Adipose tissue (tissue), 3 donors: ENCODE measurements around the gene LENEP. TPM values are rescaled to one million over a fixed set of nuclear protein-coding genes. Genes with fewer than 3 reads are reported as not detected.
"Not testable (repeated sequence)": the region's sequence is repeated elsewhere in the genome, so short reads cannot be mapped to it uniquely, and the experiment has no call there.

Source experiments
- H3K27ac ChIP-seq: one replicate; pipeline ENCODE4 v1.5.1; 2013; ENCODE audit warnings: low read depth, low read length
- WGBS, 3 donors: extraction: QIAGEN DNeasy Blood & Tissue Kit; methylation state at CpG; one replicate each; pipeline ENCODE4 v1.1.7; 2013; 5-methylcytosine and 5-hydroxymethylcytosine counted together
- polyA plus RNA-seq, 3 donors: library from polyadenylated mRNA; stranded (reverse); fragments of 200-250 nt; gene quantifications; one replicate each; pipeline ENCODE4 v1.2.3, GENCODE V29; 2013
- donor health status: healthy with polysubstance abuse.
- donor health status: Bipolar disorder and iron deficiency.
- donor health status: healthy.

LENEP gene
- polyA plus RNA-seq, 3 donors: not detected

DNA sequence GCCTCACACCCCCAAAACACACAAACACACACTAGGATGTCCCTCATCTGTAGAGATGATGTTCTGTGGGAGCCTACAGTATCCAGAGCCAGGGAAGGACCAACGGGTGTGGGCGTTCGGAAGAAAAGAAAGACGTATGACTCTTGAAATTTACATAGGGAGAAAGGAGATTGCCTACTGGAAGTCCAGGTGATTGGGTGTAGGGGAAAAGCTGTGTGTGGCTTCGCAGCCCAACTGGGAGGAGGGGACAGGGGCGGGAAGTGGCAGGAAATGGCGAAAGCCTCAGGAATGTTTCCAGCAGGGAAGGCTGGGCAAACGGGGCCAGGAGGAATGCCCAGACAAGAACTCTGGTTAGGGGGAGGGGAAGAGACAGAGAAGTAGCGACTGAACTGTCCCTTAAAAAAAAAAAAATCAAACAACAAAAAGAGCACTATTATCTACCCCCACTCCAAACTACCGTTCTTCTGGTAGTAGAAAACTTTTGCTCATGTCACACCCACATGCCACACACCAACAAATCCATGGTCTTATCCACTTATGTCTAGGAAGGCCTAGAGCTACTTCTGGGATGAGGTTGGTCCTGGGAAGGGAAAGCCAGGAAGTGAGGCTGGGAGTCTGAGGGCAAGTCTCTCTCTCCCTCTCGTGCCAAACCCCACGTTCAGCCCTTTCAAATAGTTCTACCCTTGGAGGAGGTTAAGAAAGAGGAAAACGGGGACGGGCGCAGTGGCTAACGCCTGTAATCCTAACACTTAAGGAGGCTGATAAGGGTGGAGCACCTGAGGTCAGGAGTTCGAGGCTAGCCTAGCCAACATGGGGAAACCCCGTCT lies 20.7 kb upstream of the LENEP start:
- WGBS, 3 donors: 16 to 37% (median 27%) methylated on average over 18 of the region's 18 CpGs
- peak overlapping the region; percentile 64 for H3K27ac ChIP-seq

DNA sequence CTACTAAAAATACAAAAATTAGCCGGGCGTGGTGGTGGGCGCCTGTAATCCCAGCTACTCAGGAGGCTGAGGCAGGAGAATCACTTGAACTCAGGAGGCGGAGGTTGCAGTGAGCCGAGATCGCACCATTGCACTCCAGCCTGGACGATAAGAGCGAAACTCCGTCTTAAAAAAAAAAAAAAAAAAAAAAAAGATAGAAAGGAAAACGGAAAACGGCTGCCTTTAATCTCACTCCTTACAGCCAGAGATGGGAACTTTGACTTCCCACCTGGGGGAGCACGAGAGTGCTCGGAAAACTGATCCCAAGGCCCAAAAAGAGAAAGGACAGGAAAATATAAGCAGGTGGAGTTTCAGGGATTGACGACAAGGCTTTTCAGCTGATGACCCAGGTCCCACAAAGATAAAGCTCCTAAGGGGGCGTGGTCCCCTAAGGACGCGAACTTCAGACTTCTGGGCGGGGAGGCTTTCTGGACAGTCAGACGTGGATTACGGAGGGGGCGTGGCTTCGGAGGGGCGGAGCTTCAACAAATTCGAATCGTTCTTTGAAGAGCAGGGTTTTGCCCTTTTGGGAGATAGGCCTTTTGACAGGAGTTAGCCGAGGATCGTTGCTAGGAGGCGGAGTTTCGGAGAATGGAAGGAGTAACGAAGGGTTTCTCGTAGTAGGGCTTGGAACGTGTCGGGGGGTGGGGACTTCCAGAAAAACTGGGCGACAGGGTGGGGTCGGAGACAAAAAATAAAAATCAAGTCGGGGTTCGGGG lies 19.9 kb upstream of the LENEP start:
- WGBS, 3 donors: 3 to 6% (median 4%) methylated on average over 35 to 37 of the region's 37 CpGs
- H3K27ac ChIP-seq: peak overlapping the region; percentile 80

DNA sequence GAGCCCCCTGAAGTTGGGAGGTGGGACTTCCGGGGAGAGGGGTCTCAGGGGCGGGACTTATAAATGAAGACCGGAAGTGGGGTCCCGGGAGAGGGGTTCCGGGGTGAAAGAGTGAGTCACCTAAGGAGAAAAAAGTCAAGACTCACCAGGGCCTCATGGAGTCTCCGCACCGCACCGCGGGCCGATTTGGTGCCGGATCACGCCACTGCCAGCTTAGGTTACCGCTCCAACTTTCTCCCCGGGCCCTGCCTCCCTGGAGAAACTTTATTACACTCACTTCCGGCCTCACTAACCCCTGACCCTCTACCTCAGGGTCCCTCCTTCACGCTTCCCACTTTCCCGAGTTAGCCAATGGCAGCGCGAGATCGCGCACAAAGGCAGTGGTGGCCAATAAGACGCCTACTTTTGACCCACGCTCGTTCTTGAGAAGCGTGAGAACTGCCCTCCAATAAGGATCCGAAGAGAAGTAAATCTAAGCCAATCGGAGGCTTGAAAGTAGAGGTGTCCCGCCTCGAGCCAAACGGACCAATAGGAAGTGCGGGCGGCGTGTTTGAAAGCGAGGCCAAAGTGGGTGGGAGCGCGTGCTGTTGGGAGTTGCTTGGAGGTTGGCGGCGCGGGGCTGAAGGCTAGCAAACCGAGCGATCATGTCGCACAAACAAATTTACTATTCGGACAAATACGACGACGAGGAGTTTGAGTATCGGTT lies 19.1 kb upstream of the LENEP start, which contains the start of gene CKS1B:
CKS1B (plus strand) TSS at position 580 of the 706 bp plus-strand sequence; CDS start at position 645, 65 bp downstream.
- H3K27ac ChIP-seq: peak within 1 kb of the TSS; percentile 80
- WGBS, 3 donors: 0 to 1% (median 1%) methylated on average over 47 of the region's 47 CpGs

DNA sequence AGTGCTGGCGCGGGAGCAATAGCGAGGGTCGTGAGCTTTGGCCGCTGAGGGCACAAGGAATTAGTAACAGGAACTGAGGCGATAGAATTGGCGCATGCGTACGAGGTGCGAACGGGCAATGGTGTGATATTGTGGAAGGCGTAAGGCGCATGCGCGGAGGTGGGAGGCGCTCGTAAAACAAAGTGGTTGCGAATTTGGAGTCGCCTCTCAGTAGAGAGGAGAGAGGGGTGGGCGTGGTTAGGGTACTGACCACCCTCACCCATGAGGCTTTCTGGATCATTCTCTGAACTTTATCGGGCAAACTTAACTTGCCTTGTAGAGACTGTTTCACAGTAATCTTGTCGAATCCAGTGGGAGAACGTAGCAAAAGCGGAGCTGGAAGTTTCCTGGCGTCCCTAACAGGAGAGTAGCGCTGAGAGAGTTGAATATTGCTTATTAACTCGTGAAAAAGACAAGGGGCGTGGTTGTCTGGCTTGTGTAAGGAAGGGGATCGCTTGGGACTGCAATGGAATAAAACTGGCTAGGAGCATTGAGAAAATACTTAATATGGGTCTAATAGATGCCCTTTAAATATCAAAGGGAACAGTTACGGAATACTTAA lies 18.5 kb upstream of the LENEP start:
- 0% methylated on average over 30 of the region's 30 CpGs for WGBS, 3 donors
- H3K27ac ChIP-seq: peak overlapping the region; percentile 77

DNA sequence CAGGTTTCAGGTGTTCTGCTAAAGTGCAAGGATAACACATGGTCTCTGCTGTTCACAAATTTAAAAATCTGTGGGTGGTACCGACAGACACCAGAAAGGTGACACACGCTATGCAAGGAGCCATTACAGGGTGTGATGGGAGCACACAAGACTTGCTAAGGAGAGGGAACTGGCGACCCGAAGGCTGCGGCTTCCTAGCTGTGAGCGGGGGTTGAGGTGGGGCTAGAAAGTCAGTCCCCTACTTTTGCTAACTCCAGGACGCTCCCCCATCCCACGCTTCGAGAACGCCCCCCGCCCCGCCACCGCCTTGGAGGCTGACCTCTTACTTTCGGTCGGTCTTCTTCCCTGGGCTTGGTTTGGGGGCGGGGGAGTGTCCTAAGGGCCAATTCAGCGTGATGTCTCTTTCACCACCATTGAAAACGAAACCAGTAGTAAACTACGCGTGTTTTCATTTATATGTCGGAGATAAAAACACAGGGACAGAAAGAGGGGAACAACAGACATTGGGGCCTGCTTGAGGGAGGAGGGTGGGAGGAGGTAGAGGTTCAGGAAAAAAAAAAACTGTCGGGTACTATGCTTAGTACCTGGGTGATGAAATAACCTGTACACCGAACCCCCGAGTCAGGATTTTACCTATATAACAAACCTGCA lies 17.9 kb upstream of the LENEP start:
- H3K27ac ChIP-seq: peak overlapping the region; percentile 77
- 0 to 1% (median 0%) methylated on average over 24 of the region's 24 CpGs for WGBS, 3 donors

DNA sequence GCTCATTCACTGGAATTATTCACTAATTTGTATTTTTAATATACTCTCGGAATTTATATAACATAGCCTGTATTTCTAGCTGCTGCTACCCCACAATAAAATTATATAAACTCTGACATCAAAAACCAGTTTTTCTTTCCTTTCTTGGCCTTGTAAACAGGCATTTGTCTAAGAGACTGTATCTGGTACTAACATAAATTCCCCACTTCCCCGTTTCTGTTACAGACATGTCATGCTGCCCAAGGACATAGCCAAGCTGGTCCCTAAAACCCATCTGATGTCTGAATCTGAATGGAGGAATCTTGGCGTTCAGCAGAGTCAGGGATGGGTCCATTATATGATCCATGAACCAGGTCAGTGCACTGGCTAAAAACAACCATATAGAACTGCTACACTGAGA lies 15.6 kb upstream of the LENEP start:
- 49 to 60% (median 60%) methylated on average over 3 of the region's 3 CpGs for whole genome bisulfite sequencing, 3 donors
- not testable (repeated sequence) for H3K27ac ChIP-seq

DNA sequence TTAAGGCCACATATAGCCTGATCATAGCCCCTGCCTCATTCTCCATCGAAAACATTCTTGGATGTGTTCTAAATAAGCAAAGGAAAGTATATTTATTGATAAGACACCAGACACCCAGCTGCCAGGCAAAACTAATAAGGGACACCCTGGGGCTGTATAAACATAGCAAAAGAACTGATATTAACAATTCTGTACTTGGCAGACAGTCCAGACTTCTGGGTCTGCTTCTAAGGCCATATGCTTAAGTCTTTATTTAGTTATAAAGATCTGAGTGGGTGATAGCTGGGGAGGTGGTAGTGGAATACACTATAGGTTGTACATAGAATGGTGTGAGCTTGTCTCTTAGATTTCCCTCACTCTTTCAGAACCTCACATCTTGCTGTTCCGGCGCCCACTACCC lies 15.0 kb upstream of the LENEP start:
- 94 to 96% (median 95%) methylated on average over 3 of the region's 3 CpGs for WGBS, 3 donors

DNA sequence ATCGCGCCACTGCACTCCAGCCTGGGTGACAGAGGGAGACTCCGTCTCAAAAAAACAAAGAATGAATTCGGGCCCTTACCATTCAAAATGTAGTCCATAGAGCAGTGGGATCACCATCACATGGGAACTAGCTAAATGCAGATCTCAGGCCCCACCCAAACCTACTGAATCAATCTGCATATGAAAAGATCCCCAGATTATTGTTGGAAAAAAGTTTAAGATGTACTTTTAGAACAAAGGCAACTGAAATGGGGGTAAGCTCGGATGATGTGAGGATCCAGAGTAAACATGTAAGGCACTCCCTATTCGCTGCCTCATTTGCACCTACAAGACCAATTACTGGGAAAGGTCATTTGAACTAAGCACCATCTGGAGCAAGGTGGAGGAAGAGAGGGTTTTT lies 11.0 kb upstream of the LENEP start:
- 60 to 68% (median 62%) methylated on average over 6 of the region's 6 CpGs for WGBS, 3 donors
- no peak overlapping the region for H3K27ac ChIP-seq

More for the DNA sequence above, 15.0 kb upstream of the LENEP start:
- no peak overlapping the region for H3K27ac ChIP-seq

DNA sequence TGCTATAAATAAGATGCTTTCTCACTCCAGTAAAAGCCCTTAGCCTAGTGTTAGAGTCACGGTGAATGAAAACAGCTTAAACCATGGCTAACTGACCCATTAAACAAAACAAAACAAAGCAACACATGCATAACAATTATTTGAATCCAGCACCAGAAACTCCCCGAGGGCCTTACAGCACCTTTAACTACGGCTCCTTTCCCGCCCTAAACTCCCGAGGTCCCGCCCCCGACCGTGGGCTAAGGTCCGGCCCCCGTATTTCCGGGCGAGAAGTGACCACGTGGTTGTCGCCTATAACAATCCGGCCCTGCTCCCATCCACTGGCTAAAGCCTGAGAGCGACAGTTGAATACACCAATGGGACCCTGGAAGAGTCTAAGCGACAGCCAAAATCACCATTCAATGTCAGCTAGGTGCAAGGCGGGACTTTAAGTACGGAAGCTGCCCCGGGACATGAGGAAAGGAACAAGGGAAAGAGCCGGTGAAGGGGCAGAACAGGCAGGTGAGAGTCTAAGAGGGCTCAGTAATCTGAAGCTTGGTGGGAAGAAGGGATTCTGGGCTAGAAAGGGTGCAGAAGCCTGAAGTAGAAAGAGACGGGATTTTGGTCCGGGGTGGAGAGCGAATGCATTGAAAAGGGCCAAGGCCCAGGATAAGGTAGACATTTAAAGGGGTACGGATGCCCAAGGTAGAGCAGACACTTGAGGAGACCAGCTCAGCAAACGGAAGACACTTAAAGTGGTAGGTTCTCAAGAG lies 10.3 kb upstream of the LENEP start, which contains the start of gene FLAD1:
FLAD1 (plus strand) TSS at position 448 of the 752 bp plus-strand sequence. CDS start 351 bp downstream, outside the sequence.
- 0 to 1% (median 0%) methylated on average over 26 of the region's 26 CpGs for WGBS, 3 donors
- no peak within 1 kb of the TSS for H3K27ac ChIP-seq

DNA sequence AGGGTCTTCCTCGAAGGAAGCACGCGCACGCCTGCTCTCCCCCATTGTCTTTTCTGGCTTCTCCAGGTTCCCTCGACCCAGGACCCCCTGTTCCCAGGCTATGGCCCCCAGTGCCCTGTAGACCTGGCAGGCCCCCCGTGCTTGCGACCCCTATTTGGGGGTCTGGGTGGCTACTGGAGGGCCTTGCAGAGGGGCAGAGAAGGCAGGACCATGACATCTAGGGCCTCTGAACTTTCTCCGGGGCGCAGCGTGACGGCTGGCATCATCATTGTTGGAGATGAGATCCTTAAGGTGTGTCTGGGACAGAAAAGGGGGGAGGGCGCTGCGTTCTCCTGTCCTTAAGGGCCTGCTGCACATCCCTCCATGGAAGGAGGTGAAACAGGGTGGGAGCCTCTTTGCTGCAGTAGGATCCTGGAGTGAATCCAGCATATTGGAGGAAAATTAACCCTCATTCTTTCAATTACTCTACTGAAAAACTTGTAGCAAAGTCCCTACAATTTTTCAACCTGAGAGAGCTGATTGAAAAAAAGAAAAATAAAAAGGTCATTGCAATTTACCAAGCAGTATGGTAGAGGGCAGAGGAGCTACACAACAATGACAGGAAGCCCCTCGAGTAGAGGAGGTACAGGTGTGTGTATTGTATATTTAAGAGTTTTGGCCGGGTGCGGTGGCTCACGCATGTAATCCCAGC lies 9.5 kb upstream of the LENEP start:
- WGBS, 3 donors: 13 to 17% (median 16%) methylated on average over 17 of the region's 17 CpGs
- no peak overlapping the region for H3K27ac ChIP-seq

DNA sequence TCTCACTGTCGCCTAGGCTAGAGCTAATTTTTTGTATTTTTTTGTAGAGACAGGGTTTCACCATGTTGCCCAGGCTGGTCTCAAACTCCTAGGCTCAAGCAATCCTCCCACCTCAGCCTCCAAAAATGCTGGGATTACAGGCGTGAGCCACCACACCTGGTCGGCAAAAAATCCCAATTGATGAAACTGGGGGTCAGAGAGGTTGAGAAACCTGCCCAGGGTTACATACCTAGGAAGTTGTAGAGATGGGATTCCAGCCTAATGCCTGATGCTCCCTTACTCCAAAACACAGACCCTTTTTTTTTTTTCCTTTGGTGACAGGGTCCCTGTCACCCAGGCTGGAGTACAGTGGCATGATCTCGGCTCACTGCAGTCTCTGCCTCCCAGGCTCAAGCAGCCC lies 6.7 kb upstream of the LENEP start:
- 85 to 91% (median 91%) methylated on average over 4 of the region's 4 CpGs for WGBS, 3 donors
- H3K27ac ChIP-seq: not testable (repeated sequence)

DNA sequence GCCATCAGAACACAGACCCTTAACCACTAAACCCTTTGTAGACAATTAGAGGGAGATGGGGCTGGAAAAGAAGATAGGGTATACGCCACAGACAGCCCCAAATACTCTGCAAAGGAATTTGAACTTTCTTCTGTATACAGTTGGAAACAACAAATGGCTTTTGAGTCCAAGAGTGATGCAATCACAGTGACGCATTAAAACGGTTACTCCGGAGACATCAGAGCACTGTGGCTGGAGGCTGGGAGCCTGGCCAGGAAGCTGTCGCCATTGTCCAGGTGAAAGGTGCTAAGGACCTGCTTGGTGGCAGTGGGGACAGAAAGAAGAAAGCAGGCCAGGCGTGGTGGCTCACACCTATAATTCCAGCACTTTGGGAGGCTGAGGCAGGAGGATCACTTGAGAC lies 6.1 kb upstream of the LENEP start:
- WGBS, 3 donors: 51 to 62% (median 59%) methylated on average over 6 of the region's 6 CpGs

DNA sequence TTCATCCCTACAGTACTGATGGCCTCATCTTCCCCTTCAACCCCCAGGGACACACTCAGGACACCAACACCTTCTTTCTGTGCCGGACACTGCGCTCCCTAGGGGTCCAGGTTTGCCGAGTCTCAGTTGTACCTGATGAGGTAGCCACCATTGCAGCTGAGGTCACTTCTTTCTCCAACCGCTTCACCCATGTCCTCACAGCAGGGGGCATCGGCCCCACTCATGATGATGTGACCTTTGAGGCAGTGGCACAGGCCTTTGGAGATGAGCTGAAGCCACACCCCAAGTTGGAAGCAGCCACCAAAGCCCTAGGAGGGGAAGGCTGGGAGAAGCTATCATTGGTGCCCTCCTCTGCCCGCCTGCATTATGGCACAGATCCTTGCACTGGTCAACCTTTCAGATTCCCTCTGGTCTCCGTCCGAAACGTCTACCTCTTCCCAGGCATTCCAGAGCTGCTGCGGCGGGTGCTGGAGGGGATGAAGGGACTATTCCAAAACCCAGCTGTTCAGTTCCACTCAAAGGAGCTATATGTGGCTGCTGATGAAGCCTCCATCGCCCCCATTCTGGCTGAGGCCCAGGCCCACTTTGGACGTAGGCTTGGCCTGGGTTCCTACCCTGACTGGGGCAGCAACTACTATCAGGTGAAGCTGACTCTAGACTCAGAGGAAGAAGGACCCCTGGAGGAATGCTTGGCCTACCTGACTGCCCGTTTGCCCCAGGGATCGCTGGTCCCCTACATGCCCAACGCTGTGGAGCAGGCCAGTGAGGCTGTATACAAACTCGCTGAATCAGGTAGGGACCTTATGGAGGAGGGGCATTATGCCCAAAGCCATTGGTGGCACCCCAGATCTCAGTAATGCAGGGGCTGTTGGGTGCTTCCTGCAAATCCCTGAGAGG lies 5.1 kb upstream of the LENEP start:
- H3K27ac ChIP-seq: no peak overlapping the region
- WGBS, 3 donors: 86 to 90% (median 89%) methylated on average over 17 of the region's 17 CpGs

More for the DNA sequence above, 6.1 kb upstream of the LENEP start:
- H3K27ac ChIP-seq: no peak overlapping the region

DNA sequence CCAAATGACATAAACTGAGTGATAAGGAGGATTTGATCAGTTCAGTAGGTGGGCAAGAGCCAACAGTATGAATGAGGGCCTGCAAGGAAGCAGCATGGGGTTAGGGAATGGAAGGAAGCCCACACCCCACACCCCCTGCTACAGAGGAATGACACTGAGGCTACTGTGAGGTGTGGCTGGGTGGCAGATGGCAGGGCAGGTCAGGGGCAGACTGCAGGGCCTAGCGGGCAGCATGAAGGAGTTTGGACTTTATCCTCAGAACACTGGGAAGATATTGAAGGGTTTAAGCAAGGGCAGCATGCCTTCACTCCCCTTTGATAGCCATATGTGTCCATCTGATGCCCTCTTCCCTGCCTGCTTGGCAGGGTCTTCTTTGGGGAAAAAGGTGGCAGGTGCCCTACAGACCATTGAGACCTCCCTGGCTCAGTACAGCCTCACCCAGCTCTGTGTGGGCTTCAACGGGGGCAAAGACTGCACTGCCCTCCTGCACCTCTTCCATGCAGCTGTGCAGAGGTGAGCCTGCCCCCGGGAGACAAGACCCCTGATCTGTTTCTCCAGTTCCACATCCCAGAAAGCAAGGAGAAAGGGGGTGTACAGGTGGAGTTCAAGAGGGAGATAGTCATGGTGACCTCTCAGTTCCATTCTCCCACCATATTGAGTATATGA lies 4.1 kb upstream of the LENEP start:
- 87 to 95% (median 90%) methylated on average over 3 of the region's 3 CpGs for WGBS, 3 donors
- no peak overlapping the region for H3K27ac ChIP-seq

DNA sequence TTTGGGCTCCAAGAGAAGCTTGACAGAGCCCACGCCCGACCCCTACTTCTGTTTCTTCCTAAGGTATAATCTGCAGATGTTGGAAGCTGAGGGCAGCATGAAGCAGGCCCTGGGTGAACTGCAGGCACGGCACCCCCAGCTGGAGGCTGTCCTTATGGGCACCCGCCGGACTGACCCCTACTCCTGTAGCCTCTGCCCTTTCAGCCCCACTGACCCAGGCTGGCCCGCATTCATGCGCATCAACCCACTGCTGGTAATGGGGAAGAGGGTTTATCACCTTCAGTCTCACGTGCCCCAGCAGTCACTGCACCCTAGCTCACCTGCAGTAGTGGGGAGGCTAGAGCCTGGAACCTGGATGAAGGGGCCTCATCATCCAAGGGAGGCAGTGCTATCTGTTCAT lies 3.1 kb upstream of the LENEP start:
- WGBS, 3 donors: 90 to 94% (median 92%) methylated on average over 8 of the region's 8 CpGs
- H3K27ac ChIP-seq: no peak overlapping the region
